HG03457 (cell line): ENCODE results near the gene MRPL21.
"Not testable (repeated sequence)": the region's sequence is repeated elsewhere in the genome, so short reads cannot be mapped to it uniquely, and the experiment has no call there.

Experiments
- ATAC-seq: cut with Tn5 transposase; IDR thresholded peaks from one replicate; pipeline ENCODE4 v1.9.1; 2021; ENCODE audit warnings: moderate number of reproducible peaks; ENCODE audit not compliant: unreplicated experiment

MRPL21 gene

DNA sequence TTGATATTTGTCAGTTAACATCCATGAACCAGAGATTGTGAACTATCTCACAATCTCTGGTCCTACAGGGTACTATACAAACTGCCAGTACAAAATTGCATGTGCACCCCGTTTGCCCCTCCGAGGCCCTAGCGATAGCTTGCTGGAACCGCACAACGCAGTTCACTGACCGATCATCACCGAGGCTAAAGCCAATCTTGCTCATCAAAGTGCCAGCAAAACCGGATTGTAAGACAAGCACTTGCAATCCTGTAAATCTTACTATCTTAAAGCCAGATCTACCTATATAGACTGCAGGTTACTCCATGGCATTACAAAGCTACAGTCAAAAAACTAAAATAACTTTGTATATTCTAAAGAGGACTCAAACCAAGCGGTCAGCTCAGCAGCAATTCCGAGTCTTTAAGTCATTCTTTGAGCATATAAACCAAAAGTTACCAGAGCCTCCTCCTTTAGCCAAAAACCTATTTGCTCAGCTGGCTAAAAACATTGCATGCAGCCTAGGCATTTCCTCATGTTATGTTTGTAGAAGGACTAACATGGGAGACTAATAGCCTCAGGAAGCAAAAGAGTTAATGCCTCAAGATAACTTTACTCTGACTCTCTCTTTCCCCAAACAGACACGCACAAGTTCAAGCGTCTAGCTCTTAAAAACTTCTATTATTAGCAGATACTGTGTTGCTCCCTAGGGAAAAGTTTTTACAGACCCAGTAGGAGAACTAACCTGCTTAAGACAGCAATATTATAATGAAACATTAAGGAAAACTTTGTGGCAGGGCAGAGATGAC, 31.2 kb downstream of the MRPL21 start:
- ATAC-seq: no peak

DNA sequence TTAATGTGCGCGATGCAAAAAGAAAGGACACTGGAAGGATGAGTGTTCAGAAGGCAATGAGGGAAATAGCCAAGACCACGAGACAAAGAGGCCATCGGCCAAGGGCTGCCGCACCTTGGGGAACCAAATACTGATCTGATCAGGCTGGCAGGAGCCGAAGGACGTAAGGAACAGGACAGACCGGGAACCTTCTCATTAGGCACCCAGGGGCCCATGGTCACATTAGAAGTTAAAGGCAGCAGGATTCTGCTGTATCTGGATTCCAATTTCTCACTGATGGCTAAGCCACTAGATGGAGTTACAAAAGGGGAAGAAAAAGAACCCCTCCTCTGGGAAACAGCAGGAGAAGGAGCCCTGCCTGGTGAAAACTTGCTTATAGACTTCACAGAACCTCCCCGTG, 33.2 kb downstream of the MRPL21 start:
- no peak for ATAC-seq

DNA sequence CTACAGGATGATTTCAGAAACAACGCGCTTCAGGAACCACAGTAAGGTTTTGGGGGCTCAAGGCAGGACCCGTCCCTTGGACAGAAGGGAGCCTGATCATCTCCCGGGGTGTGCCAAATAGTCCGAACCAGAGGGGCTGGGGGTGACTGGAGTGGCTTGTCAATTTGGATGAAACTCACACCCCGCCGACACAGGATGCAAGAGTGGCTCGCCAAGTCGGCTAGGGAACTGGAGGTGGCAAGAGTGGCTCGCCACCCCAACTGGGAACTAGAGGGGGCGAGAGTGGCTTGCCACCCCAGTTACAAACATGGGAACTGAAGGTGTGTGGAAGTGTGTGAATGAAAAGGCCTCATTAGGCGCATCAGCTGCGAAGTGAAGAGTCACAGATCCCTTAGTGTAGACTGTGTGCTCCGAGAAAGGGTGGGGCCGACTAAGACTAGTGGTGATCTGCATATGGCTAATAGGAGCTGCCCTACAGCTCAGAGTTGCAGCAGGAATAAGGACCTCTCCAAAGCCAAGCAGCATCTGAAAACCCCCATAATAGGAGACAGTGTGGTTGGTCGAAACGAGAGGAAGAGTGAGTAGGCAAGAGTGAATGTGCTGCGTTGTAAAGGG, 35.3 kb downstream of the MRPL21 start:
- ATAC-seq: no peak

DNA sequence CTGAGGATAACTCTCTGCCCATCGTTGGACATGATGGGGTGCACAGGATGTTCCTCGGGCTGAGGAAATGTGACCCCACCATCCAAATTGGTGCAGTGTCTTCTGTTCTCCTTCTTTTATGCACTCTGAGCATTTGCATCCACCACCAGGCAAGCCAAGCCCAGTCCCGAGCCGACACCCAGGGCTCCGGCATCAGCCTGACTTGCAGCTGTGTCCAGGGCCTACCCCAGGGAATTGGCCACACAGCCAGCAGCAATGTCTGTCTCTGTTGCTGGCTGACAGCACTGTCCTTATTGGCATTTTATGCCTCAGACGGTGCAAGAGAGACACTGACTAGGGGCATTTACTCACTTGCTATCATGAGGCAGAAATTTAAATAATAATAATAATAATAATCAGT, 36.6 kb downstream of the MRPL21 start:
- no peak for ATAC-seq

DNA sequence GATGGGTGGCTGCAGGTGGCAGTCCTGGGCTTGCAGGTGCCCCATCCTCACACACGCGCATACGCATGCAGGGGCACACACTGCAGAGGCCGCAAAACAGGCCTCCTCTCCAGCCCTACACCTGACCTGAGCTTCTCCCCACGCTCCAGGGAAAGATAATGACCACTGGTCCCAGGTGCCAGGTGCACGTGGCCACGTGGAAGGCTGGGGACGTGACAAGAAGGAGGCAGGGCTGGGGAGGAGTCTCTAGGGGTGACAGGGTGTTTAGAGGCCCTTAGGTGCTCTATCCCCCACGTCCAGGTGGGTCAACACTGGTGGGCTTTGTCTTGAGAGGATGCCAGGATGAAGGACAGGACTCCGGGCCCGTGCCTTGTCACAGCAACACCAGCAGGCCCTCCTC, 38.4 kb downstream of the MRPL21 start:
- ATAC-seq: no peak

DNA sequence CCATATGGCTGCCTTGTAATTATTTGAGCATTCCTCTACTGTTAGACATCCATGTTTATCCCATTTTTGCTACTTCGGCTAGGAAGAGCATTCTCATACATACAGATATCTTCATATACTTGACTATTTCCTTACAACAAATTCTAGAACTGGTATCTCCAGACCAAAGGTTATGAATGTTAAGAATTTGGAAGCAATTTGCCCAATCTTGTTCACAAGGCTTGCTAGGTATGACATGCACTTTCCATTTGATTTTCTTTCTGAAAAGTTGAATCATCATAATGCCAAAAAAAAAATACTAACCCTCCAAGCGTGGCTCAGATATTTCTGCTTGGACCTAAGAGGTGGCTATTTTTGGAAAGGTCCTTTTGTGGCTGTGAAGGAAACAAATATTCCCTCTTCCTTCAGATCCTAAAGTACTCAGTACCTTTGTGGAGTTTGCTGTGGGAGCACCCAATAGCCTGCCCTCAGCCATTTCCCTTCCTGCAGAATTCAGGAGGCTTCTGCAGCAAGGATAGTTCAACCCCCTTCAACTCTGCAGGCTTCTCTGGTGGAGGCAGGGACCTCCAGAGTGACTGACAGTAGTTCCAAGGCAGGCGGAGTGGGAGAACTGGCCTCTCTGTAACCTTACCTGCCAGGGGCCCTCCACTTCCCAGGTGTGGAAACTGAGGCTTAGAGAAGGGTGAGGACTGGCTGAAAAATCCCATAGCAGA, 39.9 kb downstream of the MRPL21 start:
- ATAC-seq: no peak

DNA sequence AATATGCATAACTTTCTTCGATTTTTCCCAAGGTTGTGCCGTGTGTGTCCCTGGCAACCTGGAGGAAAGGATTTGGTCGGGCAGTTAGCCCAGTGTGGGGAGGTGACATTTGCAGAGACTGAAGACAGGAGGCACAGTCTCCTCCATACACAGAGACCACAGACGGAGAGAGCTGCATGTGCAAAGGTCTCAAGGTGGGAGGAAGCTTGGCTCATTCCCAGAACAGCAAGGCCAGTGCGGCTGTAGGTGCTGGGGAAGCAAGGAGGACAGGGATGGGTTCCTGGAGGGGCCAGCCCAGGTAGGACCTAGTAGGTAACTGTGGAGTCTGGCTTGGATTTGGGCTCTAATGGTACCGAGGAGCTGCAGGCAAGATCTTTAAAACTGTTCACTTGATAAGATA, 41.2 kb downstream of the MRPL21 start:
- ATAC-seq: no peak

DNA sequence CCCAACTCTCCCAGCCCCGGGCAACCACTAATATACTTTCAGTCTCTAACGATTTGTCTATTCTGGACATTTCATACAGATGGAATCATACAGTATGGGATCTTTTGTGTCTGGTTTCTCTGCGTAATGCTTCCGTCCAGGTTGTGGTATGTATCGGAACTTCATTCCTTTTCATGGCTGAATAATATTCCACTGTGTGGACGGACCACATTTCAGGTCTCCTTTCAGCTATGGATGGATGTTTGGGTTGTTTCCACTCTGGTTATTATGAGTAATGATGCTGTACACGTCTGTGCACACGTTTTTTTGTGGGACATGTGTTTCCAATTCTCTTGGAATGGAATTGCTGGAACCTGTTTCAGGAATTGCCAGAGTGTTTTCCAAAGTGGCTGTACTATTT, 44.5 kb downstream of the MRPL21 start:
- no peak for ATAC-seq

DNA sequence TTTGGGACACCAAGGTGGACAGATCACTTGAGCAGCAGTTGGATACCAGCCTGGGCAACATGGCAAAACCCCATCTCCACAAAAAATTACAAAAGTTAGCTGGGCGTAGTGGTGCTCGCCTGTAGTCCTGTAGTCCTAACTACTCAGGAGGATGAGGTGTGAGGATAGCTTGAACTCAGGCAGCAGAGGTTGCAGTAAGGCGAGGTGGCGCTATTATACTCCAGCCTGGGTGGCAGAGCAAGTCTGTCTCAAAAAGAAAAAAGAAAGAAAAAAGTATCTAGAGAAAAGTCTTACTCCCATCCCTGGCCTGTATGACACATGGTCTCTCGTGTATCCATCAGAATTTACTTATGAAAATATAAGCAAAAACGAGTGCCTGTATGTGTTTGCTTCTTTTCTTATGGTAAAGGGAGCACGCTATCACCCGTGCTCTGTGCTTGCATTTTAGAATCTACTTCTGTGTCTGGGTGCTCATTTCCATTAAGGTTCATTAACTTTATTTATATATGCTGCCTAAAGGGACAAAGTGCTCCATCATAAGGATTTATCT, 46.5 kb downstream of the MRPL21 start:
- no peak for ATAC-seq

DNA sequence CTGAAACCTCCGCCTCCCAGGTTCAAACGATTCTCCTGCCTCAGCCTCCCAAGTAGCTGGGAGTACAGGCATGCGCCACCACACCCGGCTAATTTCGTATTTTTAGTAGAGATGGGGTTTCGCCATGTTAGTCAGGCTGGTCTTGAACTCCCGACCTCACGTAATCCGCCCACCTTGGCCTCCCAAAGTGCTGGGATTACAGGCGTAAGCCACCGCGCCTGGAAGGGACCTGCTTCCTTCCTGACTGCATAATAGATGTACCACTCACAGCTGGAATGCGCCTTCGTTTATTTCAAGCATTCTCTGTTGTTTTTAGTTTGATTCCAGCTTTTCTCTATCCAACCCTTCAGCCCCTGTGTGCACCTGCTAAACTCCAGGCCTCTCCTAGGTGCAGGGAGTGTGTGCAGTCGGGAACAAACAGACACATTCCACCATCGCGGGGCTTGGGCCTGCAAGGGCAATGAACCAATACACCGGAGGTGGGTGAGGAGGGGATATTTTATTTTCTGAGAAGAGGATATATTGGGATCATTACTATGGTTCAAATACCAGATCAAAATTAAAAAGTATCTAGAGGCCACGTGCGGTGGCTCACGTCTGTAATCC, 47.1 kb downstream of the MRPL21 start:
- not testable (repeated sequence) for ATAC-seq

DNA sequence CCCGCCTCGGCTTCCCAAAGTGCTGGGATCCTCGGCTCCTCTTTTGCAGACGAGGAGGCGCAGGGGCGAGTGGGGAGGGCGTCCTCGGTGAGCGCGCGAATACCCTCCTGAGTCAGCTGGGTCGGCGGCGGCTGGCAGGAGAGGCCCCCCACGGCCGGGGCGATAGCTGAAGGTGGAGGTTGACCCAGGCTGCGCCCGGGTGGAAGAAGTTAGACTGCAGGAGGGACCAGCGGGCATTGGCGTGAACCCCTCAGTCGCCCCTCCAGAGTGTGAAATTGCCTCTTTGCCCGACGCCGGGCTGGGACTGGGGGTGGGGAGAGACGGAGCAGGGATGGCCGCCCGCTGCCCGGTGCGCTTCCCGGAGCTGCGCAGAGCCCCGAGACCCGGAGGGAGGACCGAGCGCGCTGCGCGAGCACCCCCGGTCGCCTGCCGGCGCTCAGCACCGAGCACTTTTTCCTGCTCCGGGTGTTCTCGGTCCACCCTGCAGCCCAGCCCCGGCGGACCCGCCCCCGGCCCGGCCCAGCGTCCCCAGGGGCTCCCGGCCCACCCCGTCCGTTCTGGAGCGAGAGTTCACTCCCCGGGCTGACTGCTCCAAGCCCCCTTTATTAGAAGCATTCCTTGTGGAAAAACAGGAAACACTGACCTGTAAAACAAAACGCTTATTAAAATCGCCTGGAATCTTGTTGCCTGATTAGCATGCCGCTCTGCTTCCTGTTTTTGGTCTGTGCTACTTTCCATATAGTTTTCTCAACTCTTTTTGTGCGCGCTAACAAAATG, 48.2 kb downstream of the MRPL21 start:
- no peak for ATAC-seq

DNA sequence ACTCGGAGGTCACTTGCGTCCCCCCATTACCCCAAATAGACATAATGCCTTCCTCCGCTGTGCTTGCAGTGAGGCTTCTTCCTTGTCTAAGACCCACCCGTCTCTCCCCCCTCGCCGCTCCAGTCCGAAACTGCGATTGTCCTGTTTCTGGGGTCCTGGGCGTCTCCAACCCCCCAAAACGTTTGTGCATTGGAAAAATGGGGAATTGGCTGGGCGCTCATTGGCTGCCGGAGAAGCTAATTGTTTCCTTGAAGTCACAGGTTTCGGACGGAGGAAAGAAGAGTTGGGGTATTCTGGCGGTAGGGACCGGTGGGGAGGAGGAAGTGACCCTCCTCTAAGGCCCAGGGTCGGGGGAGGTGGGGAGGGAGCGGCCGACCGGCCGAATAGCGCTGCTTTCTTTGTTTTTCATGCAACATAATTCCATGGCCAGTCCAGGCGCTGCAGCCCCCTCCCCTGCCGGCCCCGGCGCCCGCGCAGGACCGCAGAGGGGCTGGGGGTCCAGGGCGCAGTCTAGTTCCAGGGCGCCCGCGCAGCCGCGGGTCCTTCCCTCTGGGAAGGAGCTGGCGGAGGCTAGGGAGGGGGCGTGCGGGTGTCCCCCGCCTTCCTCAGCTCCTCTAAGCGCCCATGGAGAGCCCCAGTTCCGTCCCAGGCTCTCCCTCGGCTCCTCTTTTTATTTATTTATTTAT, 49.2 kb downstream of the MRPL21 start:
- no peak for ATAC-seq

DNA sequence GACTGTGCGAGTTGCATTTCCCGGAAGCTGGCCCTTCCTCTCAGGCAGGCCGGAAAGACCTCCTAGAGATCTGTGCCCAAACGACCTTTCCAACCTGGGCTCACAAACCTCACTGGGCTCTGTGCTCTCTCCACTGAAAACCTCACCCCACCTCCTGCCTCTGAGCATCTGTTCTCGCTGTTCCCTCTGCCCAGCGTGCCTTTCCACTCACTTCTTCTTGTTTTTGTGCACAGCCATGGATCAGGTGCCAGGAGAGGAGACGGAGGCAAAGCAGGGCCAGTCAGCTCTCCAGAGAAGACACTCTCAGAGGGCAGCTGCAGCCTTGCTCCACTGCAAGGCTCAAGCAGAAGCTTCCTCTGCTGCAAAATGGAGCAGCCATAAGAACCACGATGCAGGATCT, 51.0 kb downstream of the MRPL21 start:
- no peak for ATAC-seq

DNA sequence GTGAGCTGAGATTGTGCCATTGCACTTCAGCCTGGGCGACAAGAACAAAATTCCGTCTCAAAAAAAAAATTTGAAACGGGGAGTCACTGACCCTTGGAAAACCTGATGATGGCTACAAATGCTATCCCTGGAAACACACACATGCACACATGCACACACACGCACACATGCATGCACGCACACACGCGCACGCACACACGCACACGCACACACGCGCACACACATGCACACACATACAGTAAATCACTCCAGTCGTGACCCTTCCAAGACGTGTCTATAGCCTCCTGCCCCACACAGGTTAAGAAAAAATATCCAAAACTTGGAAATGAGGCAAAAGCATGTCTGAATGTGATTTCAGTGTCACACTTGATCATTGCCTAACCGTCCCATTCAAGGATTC, 55.2 kb downstream of the MRPL21 start:
- no peak for ATAC-seq

DNA sequence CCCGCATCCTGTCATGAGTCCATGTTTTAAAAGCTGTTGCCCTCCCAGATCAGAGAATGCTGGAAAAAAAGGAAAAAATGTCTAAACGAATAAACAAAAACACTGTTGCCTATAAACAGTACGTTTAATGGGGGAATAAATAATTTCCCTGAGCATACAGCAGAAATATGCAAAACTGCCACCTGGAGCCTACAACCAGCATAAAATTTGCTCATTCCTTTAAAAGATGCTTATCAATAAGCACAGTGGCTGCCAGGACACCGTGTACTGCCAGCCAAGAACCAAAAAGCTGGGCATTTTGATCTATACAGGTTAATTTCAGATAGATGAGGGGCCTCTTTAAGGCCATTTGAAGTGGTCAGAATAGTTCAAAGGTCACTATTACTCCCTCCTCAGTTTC, 56.2 kb downstream of the MRPL21 start:
- ATAC-seq: no peak

DNA sequence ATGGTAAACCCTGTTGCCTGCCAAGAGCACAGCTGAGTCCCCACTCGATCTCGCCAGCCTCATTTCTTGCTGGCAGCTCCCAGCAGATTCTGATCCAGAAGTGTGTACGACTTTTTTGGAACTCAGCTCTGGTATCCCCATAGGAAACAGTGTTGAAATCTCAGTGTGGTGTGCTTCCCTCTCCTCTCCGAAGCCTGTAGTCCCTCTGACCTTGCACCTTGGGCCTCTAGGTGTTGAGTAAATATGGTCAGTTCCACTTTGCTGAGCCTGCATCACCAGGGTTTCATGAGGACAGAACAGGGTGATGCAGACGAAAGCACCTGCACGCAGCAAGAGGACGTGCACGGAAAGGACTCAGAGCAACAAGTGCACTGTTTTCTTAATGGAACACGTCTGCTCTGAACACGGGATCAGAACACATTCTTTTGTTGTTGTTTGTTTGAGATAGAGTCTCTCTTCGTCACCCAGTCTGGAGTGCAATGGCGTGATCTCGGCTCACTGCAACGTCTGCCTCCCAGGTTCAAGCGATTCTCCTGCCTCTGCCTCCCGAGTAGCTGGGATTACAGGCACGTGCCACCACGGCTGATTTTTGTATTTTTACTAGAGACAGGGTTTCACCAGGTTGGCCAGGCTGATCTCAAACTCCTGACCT, 58.2 kb downstream of the MRPL21 start:
- no peak for ATAC-seq

DNA sequence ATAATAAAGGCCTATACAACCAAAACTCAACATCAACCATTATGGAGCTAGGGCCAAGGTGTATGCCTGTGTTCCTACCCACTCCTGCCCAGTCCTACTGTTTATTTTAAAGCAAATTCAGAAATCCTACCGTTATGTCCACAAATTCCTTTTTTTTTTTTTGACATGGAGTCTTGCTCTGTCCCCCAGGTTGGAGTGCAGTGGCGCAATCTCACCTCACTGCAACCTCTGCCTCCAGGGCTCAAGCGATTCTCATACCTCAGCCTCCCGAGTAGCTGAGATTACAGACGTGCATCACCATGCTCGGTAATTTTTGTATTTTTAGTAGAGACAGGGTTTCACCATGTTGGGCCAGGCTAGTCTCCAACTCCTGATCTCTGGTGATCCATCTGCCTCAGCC, 58.8 kb downstream of the MRPL21 start:
- no peak for ATAC-seq

DNA sequence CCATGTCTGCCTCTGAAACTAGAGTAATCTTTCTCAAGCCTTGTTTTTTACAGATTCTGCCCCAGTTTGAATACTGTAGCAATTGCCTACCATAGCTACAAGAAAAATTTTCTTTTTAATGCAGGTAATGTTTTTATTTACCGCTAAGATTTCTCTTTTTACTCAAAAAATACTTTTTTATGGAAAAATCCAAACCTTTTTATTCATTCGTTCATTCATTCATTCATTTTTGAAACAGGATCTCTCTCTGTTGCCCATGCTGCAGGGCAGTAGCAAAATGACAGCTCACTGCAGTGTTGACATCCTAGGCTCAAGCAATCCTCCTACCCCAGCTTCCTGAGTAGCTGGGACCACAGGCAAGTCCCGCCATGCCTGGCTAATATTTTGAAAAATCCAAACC, 59.3 kb downstream of the MRPL21 start:
- no peak for ATAC-seq

DNA sequence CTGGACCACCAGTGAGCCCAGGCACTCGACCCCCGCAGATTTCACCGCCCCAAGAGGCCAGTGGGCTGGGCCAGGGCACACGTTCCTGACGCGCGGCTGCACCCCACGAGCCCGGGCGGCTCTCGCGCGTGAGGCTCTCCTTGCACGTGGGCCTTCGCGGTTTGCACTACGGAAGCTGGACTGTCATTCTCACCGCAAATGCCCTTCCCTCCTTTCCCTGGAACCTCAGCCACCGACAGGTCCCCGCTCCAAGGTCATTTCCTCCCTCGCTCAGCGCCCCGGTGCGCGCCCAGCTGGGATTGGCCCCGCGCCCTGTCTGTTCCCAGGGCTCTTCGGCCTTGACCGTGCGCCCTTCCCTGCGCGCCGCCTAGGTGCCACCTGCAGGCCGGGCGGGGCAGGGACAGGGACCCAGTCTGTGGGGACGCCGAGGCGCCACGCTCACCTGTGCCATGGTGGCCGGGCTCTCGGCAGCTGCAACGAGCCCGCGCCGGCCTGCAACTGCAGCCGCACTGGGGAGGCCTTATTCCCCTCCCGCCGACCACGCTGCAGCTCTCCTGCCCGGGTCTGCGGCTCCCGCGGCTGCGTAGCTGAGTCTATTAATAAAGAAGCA, 59.8 kb downstream of the MRPL21 start:
- no peak for ATAC-seq
